Panc1 (cell line): ENCODE measurements around the gene TMEM82. TPM values are rescaled to one million over a fixed set of nuclear protein-coding genes. Genes with fewer than 3 reads are reported as not detected.

Source experiments
- ATAC-seq: fragments of 200-7000 bp; cut with Tn5 transposase; 2 replicates; pipeline ENCODE4 v1.9.1; 2020; ENCODE audit warnings: mild to moderate bottlenecking, moderate library complexity
- BruUV-seq: library from RNA; stranded (reverse); fragments of 400-500 nt; replicated peaks from 2 replicates; lab custom pipeline; 2021; lab: Mats Ljungman, UMichigan
- CTCF ChIA-PET: fragments of 300-600 bp; sonication (Branson Sonifier 250); formaldehyde crosslinking; loops from one replicate; lab custom pipeline; 2022; ENCODE audit warnings: antibody characterized with exemption; lab: Charles Lee
- POLR2A ChIA-PET: fragments of 300-600 bp; sonication (Branson Sonifier 250); formaldehyde crosslinking; loops from one replicate; lab custom pipeline; 2022; ENCODE audit warnings: antibody characterized with exemption; lab: Charles Lee
- DNase-seq: peaks from one replicate; pipeline ENCODE4 v3.0.0-alpha.2; 2010; ENCODE audit warnings: low read depth, low spot score
- H3K27ac ChIP-seq: 2 replicates; pipeline ENCODE4 v1.5.1; 2011; ENCODE audit warnings: mild to moderate bottlenecking, low read length, inconsistent platforms
- H3K27me3 ChIP-seq: fragments of 200-500 bp; sonication (Bioruptor generic); 2 replicates; pipeline ENCODE4 v1.6.0; 2014; ENCODE audit warnings: low read length, inconsistent platforms; ENCODE audit not compliant: control insufficient read depth, insufficient read depth
- H3K36me3 ChIP-seq: fragments of 200-500 bp; sonication (Bioruptor generic); 2 replicates; pipeline ENCODE4 v1.5.1; 2014; ENCODE audit warnings: inconsistent platforms, mild to moderate bottlenecking, low read length, moderate library complexity; ENCODE audit not compliant: control insufficient read depth, insufficient read depth
- H3K4me1 ChIP-seq: 2 replicates; pipeline ENCODE4 v1.5.1; 2011; ENCODE audit warnings: inconsistent platforms, mild to moderate bottlenecking, low read length, moderate library complexity; ENCODE audit not compliant: control insufficient read depth, insufficient read depth
- H3K4me3 ChIP-seq, 2 experiments: 2 replicates each; pipeline ENCODE4 v1.5.1; 2011 to 2012; ENCODE audit warnings: low read depth in 2 of 2, low read length in 2 of 2, mild to moderate bottlenecking in 2 of 2, inconsistent platforms in 1 of 2, moderate library complexity in 1 of 2
- H3K9me3 ChIP-seq: fragments of 200-500 bp; sonication (Bioruptor generic); 2 replicates; pipeline ENCODE4 v1.5.1; 2014; ENCODE audit warnings: low read depth, mild to moderate bottlenecking, inconsistent platforms, low read length, moderate library complexity; ENCODE audit not compliant: control insufficient read depth, insufficient read depth
- CTCF ChIP-seq: fragments of 450-650 bp; IDR thresholded peaks from 2 replicates; pipeline ENCODE4 v1.5.1; 2017; ENCODE audit warnings: mild to moderate bottlenecking
- POLR2AphosphoS5 ChIP-seq: IDR thresholded peaks from 2 replicates; pipeline ENCODE4 v1.6.1; 2012; ENCODE audit warnings: mild to moderate bottlenecking, low read depth, low read length, moderate library complexity
- REST ChIP-seq, 2 experiments: IDR thresholded peaks; 2 replicates each; pipeline ENCODE4 v1.6.1; 2011 to 2012; ENCODE audit warnings: low read depth in 2 of 2, control low read depth in 1 of 2, low read length in 1 of 2, mild to moderate bottlenecking in 1 of 2, moderate library complexity in 1 of 2; ENCODE audit not compliant: insufficient read depth in 1 of 2
- SIN3A ChIP-seq: IDR thresholded peaks from 2 replicates; pipeline ENCODE4 v1.6.1; 2012; ENCODE audit warnings: low read depth, mild to moderate bottlenecking, low read length, moderate library complexity, borderline replicate concordance; ENCODE audit not compliant: insufficient read depth
- TCF7L2 ChIP-seq: IDR thresholded peaks from 2 replicates; pipeline ENCODE4 v1.6.1; 2011; ENCODE audit warnings: mild to moderate bottlenecking, low read depth, low read length, inconsistent platforms
- in situ Hi-C: cut with HindIII; loops from 2 replicates; pipeline ENCODE4 v1.10.0; 2016; ENCODE audit warnings: low sequenced_read_pairs, low pct_unique_long_range_greater_than_20kb
- intact Hi-C: fragments of 100-400 bp; cut with micrococcal nuclease; formaldehyde crosslinking; loops from one replicate; pipeline ENCODE4 v1.10.0; 2022; ENCODE audit not compliant: unreplicated experiment
- total RNA-seq: library from RNA; stranded (reverse); gene quantifications from one replicate; pipeline ENCODE4 v1.2.1, GENCODE V29; 2021; ENCODE audit not compliant: unreplicated experiment

The TMEM82 gene
- total RNA-seq, 1 experiment from 2014 or later, result not detected

- Histone ChIP-seq H3K27ac (no peak overlapping the region), H3K4me1 (no peaks in the 10 kb centered on the region), H3K9me3 (no peaks in the 10 kb centered on the region), H3K27me3 (no peaks in the 10 kb centered on the region), H3K4me3 (no peak overlapping the region), H3K36me3 (no peaks in the 10 kb centered on the region; the same call in 1 of the 2 replicates)
- in situ Hi-C loops (no loop called here), intact Hi-C loops (no loop called here)
- CTCF ChIA-PET, result no interaction called here
- TF ChIP-seq CTCF (no peak), TCF7L2 (no peak), POLR2AphosphoS5 (no peak), REST (IDR thresholded peaks at IDR 0.05; ENCODE audit: insufficient read depth in 1 of 2, low read depth in 2 of 2, low read length in 1 of 2) (no peak), SIN3A (no peak)
- no TSS peak for BruUV-seq
- DNase-seq (no peak), ATAC-seq (no peak)
- POLR2A ChIA-PET, result interaction anchor here (0.6 to 0.7 kb wide), 3 partner anchors 18 to 65 kb away, joined by 3 to 5 read pairs (median 4); no protein-coding TSS in a partner anchor
Measured at GRCh38 chr1:15719381-15720120, 22.7 kb upstream of the TMEM82 start.

GRCh38 chr1:15720861-15721260, 21.4 kb upstream of the TMEM82 start:
- Histone ChIP-seq H3K4me1 (no peaks in the 10 kb centered on the region), H3K9me3 (no peaks in the 10 kb centered on the region), H3K36me3 (no peaks in the 10 kb centered on the region; the same call in 1 of the 2 replicates), H3K4me3 (no peak overlapping the region), H3K27ac (no peak overlapping the region), H3K27me3 (no peaks in the 10 kb centered on the region)
- no TSS peak for BruUV-seq
- no peak for ATAC-seq
- intact Hi-C loops (no loop called here), in situ Hi-C loops (no loop called here)
- POLR2A ChIA-PET, result no interaction called here
- CTCF ChIA-PET, result no interaction called here
- TF ChIP-seq SIN3A (no peak), REST (IDR thresholded peaks at IDR 0.05; ENCODE audit: insufficient read depth in 1 of 2, low read depth in 2 of 2, low read length in 1 of 2) (no peak), CTCF (no peak), TCF7L2 (no peak), POLR2AphosphoS5 (no peak)
- DNase-seq, result no peak
